ENCODE measurements around the gene NHLRC1. TPM values are rescaled to one million over a fixed set of nuclear protein-coding genes. Genes with fewer than 3 reads are reported as not detected.
A peak's percentile ranks its signal among the peaks of the same experiment; 100 is the strongest.

The NHLRC1 gene
- total and polyA plus RNA-seq, 2 of the 13 experiments (the other 11 are each of a cell fraction or from before 2014, with no cell fraction given) = 0.04 to 0.11 TPM

- TF ChIP-seq ZBTB38 (CRISPR knock-in tag; IDR thresholded peaks at IDR 0.05) = no peak
- TF ChIP-seq ZNF614 (CRISPR knock-in tag; IDR thresholded peaks at IDR 0.05; ENCODE audit: borderline replicate concordance) = peak; percentile 15; the same call in 1 of the 2 replicates
- 0 out of 2 replicates have a peak, but pooled peaks have one; percentile 7 for TF ChIP-seq NFKBIZ (CRISPR knock-in tag; IDR thresholded peaks at IDR 0.05)
- peak; percentile 44; the same call in 1 of the 2 replicates for TF ChIP-seq KAT7 (CRISPR knock-in tag; IDR thresholded peaks at IDR 0.05; ENCODE audit: borderline replicate concordance)
- TF ChIP-seq KLF15 (CRISPR knock-in tag; IDR thresholded peaks at IDR 0.05; ENCODE audit: borderline replicate concordance) = no peak
- TF ChIP-seq ZNF552 (CRISPR knock-in tag; IDR thresholded peaks at IDR 0.05; ENCODE audit: borderline replicate concordance) = 0 out of 2 replicates have a peak, but pooled peaks have one; percentile 29
- TF ChIP-seq MTF2 (CRISPR knock-in tag; IDR thresholded peaks at IDR 0.05; ENCODE audit: borderline replicate concordance) = peak; percentile 83; the same call in 1 of the 2 replicates
- no peak for TF ChIP-seq ZBTB40 (IDR thresholded peaks at IDR 0.05)
- peak; percentile 8; the same call in 1 of the 2 replicates for TF ChIP-seq ZBTB40 (CRISPR knock-in tag; IDR thresholded peaks at IDR 0.05)
- peak; percentile 79 for TF ChIP-seq HNF1B (CRISPR knock-in tag; IDR thresholded peaks at IDR 0.05)
- TF ChIP-seq ZNF17 (CRISPR knock-in tag; IDR thresholded peaks at IDR 0.05) = no peak
- no peak for TF ChIP-seq HMGA1 (CRISPR knock-in tag; conservative IDR thresholded peaks at IDR 0.05)
- no peak; the same call in 1 of the 2 replicates for TF ChIP-seq HDAC2 (CRISPR knock-in tag; IDR thresholded peaks at IDR 0.05)
- TF ChIP-seq STAG1 (CRISPR knock-in tag; IDR thresholded peaks at IDR 0.05) = no peak
- peak; percentile 35; the same call in 1 of the 2 replicates for TF ChIP-seq ZNF691 (CRISPR knock-in tag; IDR thresholded peaks at IDR 0.05; ENCODE audit: borderline replicate concordance, low read depth)
- TF ChIP-seq PATZ1 (CRISPR knock-in tag; IDR thresholded peaks at IDR 0.05) = 0 out of 2 replicates have a peak, but pooled peaks have one; percentile 8
Observed at GRCh38 chr6:18154507-18155149, 32.2 kb upstream of the NHLRC1 start, which contains the start of gene TPMT (continued).
